Stimulated activated CD4-positive, alpha-beta T cell treated with anti-CD3 and anti-CD28 coated beads, Interleukin-4, amount 100 ng/mL, for 1 hour (primary cell): Measurements from ENCODE around the gene TSPAN18.

Source experiments
- DNase-seq: peaks from one replicate; pipeline ENCODE4 v3.0.0-alpha.2; 2020

The TSPAN18 gene

DNA sequence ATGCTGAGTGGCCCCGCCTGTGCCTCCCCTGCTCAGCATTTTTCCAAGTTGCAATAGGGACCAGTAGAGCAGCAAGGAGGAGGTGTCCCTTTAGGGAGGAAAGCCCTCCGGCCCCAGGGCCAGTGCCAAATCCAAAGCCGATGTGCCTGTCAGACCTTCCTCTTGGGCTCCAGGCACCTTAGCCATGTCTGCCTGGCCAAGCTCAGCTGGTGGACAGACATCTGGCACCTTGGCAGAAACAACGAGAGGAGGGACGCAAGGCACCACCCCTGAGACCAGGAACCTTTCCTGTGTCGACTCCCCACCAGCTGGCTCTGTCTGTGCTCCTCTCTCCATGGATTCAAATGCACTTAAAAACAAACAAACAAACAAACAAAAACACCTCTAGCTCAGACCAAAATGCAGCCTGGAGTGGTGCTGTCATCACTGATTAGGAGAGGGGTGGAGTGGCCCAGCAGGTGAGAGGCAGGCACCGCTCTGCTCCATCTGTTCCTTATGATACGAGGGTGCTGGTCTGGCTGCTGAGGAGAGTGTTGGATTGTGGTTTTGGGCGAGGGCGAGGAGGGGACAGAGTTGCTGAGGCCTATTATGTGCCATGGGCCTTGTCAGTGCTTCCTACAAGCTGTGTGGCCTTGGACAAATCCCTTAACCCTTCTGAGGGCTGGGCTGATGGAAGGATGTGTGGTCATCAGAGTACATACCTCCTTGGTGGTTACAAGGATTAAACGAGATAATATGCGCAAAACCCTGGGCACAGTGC is 177.7 kb downstream of the TSPAN18 start:
- DNase-seq: no peak

DNA sequence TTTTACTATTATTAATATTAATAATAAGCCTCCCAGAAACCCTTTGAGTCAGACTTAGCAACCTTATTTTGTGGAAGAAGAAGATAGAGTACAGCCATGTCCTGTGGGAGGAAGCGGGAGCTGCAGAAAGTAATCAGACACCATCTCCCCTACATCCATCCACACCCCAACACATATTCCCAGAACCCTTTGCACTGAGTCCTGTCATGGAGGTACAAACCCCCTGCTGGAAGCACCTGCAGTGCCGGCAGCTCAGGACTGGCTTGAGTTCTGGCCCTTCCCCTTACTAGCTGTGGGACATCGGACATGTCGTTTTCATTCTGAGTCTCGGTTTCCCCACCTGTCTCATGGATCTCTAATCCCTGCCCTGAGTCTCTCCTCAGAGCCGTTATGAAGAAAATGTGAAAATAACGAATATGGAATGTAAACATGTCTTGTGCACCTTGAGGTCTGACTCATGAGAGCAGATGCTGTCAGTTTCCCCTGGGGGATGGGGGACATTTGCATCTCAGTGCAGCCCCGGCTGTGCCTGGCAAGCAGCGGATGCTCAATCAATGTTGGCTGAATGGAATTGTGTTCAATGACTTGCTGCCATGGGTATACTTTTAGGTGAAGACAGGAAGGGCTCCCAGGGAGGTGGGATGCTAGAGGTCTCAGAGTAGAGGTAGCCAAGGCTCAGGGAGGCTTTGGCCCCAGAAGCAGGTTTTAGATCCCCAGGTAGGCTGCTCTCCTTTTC is 178.5 kb downstream of the TSPAN18 start:
- no peak for DNase-seq

- DNase-seq: no peak
These were observed 179.9 kb downstream of the TSPAN18 start for GRCh38 chr11:44906649-44907048.

DNA sequence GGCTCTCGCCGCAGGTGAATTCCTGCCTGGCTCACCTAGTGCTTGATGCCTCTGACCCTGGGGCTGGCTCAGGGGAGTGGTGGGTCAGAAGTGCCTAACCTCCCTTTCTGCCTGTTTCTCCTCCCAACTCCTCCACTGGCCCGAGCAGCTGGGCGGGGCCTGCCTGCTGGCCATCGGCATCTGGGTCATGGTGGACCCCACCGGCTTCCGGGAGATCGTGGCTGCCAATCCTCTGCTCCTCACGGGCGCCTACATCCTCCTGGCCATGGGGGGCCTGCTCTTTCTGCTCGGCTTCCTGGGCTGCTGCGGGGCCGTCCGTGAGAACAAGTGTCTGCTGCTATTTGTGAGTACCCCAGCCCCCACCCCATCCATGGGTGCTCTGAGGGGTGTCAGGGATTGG is 182.8 kb downstream of the TSPAN18 start:
- DNase-seq: no peak

- no peak for DNase-seq
These were observed 183.8 kb downstream of the TSPAN18 start for GRCh38 chr11:44910591-44910990.

DNA sequence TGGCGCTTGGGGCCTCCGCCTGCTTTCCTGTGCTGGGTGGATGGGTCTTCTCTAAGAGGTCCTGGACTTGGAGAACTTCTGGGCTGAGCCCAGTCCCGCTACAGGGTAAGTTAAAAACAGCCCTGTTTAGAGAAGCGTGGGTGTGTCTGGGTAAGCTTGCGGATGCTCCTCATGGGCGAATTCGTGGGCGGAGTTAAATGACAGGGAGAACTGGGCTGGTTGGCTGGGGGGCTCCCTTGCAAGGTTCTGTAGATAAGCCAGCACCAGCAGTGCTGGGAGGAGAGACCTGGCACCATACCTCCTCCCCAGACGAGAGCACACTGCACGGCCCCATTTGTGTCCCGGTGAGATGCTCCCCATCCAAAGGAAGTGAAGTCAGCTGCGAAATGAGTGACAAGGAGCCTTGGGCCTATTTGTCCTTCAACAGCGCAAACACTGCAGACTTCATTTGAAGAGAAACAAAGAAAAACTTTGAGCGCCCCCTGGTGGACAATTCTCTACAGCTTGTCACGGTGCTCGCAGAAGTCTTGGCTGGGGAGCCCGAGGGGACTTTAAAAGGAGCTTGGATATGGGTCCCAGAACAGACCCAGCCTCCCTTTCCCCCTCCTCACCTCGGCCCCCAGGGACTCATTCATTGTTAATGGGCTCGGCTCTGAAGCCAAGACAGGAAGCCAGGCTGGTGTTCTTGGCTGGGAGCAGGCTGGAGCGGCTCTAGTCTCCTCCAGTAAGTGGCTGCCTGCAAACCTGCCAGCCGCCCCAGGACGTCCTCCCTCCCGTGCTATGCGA is 184.5 kb downstream of the TSPAN18 start:
- peak; percentile 77 for DNase-seq

DNA sequence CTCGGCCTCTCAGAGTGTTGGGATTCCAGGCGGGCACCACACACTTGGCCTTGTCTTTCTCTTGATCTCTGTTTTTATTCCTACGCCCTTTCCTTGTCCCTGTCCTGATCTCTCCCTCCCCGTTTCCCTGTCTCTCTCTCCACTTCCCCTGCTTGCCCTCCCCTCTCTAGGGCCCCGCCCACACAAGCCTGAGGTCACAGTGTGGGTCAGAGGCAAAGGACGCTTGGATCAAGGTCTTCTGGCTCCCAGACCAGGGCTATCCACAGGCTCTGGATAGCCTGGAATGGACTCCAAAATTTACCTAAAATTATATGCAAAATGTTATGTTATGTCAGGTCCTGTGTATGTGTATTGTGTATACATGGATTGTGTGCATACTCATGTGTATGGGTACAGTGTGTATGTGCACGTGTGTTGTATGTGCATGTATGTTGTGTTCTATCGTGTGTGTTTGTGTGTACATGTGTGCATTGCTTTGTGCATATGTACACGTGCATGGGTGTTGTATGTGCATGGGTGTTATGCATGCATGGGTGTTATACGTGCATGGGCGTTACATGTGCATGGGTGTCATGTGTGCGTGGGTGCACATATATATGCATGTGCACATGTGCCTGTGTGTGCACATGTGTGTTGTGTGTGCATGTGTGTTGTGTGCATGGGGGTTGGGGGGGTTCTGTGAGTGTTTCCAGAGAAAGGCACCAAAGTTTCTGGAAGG is 185.7 kb downstream of the TSPAN18 start:
- no peak for DNase-seq

GRCh38 chr11:44913502-44913901 is 186.7 kb downstream of the TSPAN18 start:
- DNase-seq: no peak

GRCh38 chr11:44914105-44914504 is 187.3 kb downstream of the TSPAN18 start:
- no peak for DNase-seq

DNA sequence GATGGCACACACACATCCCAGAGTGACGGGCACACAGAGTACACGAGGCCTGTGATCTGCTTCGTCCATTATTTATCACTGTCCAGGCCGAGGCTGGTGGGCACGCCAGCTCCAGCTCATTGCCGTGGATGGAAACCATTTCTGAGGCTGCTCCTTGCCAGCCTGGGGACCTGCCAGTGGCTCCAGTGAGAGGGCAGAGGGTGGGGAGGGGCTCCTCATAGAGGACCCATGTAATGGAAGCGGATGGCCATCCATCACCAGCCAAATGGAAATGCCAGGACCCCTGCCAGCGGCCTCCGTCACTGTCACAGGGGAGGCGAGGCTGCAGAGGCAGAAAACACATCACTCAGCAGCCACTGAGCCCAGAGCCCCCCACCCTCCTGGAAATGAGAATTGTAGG is 188.2 kb downstream of the TSPAN18 start:
- DNase-seq: no peak

- no peak for DNase-seq
These were observed 188.9 kb downstream of the TSPAN18 start for GRCh38 chr11:44915621-44916020.

DNA sequence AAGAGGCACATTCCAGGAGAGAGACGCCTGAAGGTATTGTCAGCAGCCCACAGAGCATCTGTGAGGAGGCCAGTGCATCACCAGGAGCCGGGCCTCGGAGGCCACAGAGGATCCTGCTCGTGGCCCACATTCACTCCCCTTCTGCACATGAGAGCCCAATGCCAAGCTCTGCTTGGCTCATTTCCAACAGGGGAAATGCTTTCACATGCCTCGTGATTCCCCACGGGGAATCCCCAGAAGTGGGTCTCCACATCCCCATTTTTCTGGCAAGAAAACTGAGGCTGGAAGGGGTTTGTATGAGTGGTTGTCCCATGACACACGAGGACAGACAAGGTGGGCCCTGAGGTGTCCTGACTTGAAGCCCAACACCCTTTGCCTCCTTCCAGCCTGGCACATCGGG is 189.6 kb downstream of the TSPAN18 start:
- no peak for DNase-seq

GRCh38 chr11:44916801-44917385 is 190.1 kb downstream of the TSPAN18 start:
- no peak for DNase-seq

- DNase-seq: no peak
These were observed 191.0 kb downstream of the TSPAN18 start for GRCh38 chr11:44917741-44918140.

DNA sequence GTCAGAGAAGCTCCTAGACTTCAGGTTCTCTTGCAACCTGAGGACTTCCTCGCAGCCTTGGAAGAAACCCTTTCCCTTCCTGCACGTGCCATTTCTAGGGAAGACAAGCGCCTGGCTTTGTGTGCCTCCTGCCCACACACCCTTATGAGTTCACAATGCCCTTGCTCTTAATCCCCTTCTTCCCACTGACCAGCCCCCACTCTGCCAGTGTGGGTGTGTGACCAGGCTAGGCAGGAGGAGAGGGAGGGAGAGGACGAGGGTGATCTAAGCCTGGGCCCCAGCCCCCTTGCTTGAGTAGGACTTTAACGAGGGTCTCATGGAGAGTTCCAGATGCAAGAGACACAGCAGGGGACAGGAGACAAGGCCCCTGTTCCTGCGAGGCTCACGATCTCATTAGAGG is 193.7 kb downstream of the TSPAN18 start:
- no peak for DNase-seq

GRCh38 chr11:44923115-44923514 is 196.4 kb downstream of the TSPAN18 start:
- DNase-seq: no peak

GRCh38 chr11:44923806-44924205 is 197.0 kb downstream of the TSPAN18 start:
- no peak for DNase-seq

GRCh38 chr11:44926036-44926435 is 199.3 kb downstream of the TSPAN18 start:
- DNase-seq: no peak

DNA sequence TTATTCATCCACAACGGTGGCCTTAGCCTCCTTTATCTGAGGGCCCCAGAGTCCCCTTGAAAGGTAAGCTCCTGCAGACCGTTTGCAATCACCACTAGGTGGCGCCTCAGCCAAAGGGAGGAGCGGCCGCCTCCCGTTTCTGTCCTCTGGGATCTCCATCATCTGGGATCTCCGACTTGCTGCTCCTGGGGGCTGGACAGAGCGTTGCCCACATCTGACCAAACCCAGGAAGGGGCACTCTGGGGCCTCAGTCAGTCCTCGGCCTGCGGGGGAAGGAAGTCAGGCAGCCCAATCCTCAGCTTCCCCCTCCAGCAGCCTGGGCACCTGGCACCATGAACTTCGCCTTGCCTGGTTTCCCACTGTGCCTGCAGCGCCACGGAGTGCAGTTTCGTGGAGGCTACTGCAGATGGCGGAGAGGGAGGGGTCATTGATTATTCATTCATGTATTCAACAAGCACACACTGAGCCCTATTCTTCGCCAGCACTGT is 200.5 kb downstream of the TSPAN18 start:
- DNase-seq: peak; percentile 58

- no peak for DNase-seq
These were observed 201.4 kb downstream of the TSPAN18 start for GRCh38 chr11:44928144-44928543.

- DNase-seq: no peak
These were observed 202.1 kb downstream of the TSPAN18 start for GRCh38 chr11:44928816-44929215.

GRCh38 chr11:44930588-44931302 is 204.0 kb downstream of the TSPAN18 start:
- DNase-seq: no peak
